ENCODE measurements around the gene SGTB. TPM values are rescaled to one million over a fixed set of nuclear protein-coding genes. Genes with fewer than 3 reads are reported as not detected.

The SGTB gene
- total RNA-seq, 1 donor from 2014 or later = 3.0 TPM

Other genes with a start within 250 kb of the SGTB start
- 0.30 TPM for gene ADAMTS6, start 240.2 kb downstream of the SGTB start, total RNA-seq
- 0.25 TPM for gene CENPK, start 158.9 kb downstream of the SGTB start, total RNA-seq
- 9.6 TPM for gene PPWD1, start 158.8 kb downstream of the SGTB start, total RNA-seq
- 8.5 TPM for gene TRIM23, start 97.8 kb downstream of the SGTB start, total RNA-seq
- 0.55 TPM for gene SHLD3, start 97.1 kb downstream of the SGTB start, total RNA-seq
- 7.5 TPM for gene TRAPPC13, start 97.1 kb downstream of the SGTB start, total RNA-seq
- 47.1 TPM for gene NLN, start 96 bp upstream of the SGTB start, total RNA-seq
- gene ERBIN, start 204.5 kb upstream of the SGTB start, total RNA-seq = 31.4 TPM